GM10266 (cell line): ENCODE results near the gene MROH2A.
"Not testable (repeated sequence)": the region's sequence is repeated elsewhere in the genome, so short reads cannot be mapped to it uniquely, and the experiment has no call there.

ENCODE experiments used
- DNase-seq: peaks from one replicate; pipeline ENCODE4 v3.0.0; 2012; ENCODE audit errors: extremely low spot score
- CTCF ChIP-seq: IDR thresholded peaks from 2 replicates; pipeline ENCODE4 v1.5.1; 2012; ENCODE audit warnings: mild to moderate bottlenecking, low read depth; ENCODE audit not compliant: control insufficient read depth, insufficient read depth; ENCODE audit errors: missing control alignments

The MROH2A gene

GRCh38 chr2:233778030-233778429, at the start of gene MROH2A:
TSS of gene MROH2A (plus strand) at chr2:233778330. CDS start at chr2:233779359, 1,029 bp downstream.
- DNase-seq, result no peak
- no peak for TF ChIP-seq CTCF

DNA sequence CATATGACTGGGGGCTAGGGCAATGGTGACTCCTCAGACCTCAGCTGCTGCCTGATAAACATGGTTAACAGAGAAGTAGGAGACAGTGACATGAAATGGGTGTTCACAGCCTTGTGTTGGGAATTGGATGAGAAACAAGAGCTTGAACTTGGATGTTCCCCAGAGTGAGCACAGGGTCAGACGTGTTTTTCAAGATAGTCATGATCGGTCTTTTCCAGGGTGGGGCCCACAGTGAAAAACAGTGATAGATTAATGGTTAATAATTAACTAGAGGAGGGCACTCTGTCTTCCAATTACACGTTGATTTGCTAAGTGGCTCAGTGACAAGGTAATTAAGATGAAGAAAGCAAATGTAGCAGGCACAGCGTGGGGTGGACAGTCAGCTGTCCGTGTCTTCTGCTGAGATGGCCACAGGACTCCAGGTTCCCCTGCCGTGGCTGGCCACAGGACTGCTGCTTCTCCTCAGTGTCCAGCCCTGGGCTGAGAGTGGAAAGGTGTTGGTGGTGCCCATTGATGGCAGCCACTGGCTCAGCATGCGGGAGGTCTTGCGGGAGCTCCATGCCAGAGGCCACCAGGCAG, 49.3 kb upstream of the MROH2A start, which contains the start of gene UGT1A3:
TSS of gene UGT1A3 (plus strand) at position 320 of the 579 bp plus-strand sequence. CDS start at position 405, 85 bp downstream.
- no peak for TF ChIP-seq CTCF
- DNase-seq, result no peak

- DNase-seq, result not testable (repeated sequence)
Measured at GRCh38 chr2:233736868-233737653, 41.1 kb upstream of the MROH2A start.

DNA sequence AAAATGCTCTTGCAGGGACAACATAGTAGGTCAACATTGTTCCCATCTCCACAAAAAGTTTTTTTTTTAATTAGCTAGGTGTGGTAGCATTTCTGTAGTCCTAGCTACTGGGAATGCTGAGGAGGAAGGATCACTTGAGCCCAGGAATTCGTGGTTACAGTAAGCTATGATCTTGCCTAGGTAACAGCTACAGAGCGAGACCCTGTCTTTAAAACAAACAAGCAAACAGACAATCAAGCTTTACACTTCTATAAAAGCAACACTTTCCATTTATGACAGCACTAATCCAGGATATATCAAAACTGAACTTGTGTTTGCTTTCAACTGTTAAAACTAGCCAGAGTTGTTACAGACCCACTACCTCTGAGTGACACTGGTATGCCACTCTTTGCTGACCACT, 37.3 kb upstream of the MROH2A start:
- TF ChIP-seq CTCF, result no peak
- DNase-seq, result no peak

DNA sequence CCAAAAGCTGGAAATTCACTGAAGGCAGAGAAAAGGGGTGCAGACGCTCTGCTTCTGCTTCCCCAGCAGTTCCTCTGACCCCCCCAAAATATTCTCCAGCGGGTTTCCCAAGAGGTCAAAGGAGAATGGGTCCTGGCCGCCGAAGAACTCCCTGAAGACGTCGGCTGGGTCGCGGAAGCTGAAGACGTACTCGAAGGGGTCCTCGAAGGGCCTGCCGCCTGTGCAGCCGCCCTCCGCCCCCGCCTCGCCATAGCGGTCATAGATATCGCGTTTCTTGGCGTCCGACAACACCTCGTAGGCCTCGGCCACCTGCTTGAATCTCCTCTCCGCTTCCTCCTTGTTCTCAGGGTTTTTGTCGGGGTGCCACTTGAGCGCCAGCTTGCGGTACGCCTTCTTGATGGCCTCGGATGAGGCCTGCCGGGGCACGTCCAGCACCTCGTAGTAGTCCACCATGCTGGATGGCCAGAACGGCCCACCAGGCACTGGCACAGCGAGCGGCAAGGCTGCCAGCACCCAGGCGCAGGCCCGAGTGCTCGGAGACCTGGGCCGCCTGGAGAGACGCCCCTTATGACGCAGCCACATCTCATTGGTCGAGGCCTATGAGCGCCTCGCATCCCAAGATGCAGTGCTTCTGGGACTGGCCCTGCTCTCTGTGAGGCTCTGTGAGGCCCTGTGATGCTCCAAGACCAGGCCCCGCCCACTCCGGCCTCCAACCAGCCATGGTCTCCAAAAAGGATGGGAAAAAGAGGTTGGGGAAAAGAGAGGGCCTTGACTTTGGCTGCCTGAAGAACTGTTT, 34.5 kb upstream of the MROH2A start:
- DNase-seq, result no peak
- TF ChIP-seq CTCF, result no peak

DNA sequence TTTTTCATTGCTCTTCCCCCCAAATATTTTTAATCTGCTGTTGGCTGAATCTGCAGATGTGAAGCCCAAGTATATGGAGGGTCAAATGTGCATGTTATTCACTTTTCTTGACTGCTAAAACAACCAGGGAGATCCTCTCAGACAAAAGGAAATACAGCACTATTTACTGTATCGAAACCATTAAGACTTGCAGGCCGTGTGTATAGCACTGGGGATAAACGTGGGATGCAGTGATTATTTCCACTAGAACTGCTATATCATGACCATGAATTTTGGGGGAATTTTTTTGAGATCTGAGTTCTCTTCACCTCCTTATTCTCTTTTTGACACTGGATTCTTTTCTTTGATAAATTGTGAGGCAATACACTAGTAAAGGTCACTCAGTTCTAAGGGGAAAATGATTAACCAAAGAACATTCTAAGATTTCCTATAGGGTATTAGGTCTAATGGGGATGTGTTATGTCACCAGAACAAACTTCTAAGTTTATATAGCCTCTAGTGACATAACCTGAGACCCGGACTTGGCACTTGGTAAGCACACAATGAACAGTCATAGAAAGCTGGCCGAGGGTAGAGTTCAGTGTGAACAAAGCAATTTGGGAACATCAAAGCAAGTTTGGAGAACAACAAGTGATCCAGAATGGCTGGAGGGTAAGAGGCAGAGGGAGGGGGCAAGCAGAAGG, 32.9 kb upstream of the MROH2A start:
- DNase-seq, result no peak
- TF ChIP-seq CTCF, result no peak

- not testable (repeated sequence) for DNase-seq
Measured at GRCh38 chr2:233745838-233746237, 32.3 kb upstream of the MROH2A start.
